Bronchial epithelial cell (primary cell): ENCODE results near the gene PNPLA7. TPM values are rescaled to one million over a fixed set of nuclear protein-coding genes. Genes with fewer than 3 reads are reported as not detected.

ENCODE experiments used
- DNase-seq: peaks from one replicate; pipeline ENCODE4 v3.0.0-alpha.2; 2010; ENCODE audit warnings: low read depth
- FAIRE-seq: peaks from 2 replicates; lab custom pipeline; 2011; peaks lifted over from hg19 to GRCh38; lab: Jason Lieb, UNC
- H3K27me3 ChIP-seq: 2 replicates; pipeline ENCODE4 v1.5.1; 2011; ENCODE audit warnings: low read length; ENCODE audit not compliant: control insufficient read depth, insufficient read depth
- H3K36me3 ChIP-seq: 2 replicates; pipeline ENCODE4 v1.5.1; 2011; ENCODE audit warnings: low read length; ENCODE audit not compliant: control insufficient read depth, insufficient read depth
- H3K4me3 ChIP-seq: 2 replicates; pipeline ENCODE4 v1.5.1; 2011; ENCODE audit warnings: mild to moderate bottlenecking, low read depth, low read length, control low read depth
- CTCF ChIP-seq: IDR thresholded peaks from 2 replicates; pipeline ENCODE4 v1.5.1; 2011; ENCODE audit warnings: mild to moderate bottlenecking, moderate library complexity, low read length, control low read depth, inconsistent platforms; ENCODE audit not compliant: insufficient read depth, severe bottlenecking
- total RNA-seq: library from RNA; depleted of rRNA; stranded (reverse); fragments of >200 nt; gene quantifications from 2 replicates; pipeline ENCODE4 v1.2.1, GENCODE V29; 2014

The PNPLA7 gene
- total RNA-seq, 1 donor from 2014 or later: 0.26 TPM

GRCh38 chr9:137531099-137531765 is 19.0 kb downstream of the PNPLA7 start:
- no peaks in the 10 kb centered on the region for H3K36me3 ChIP-seq
- H3K4me3 ChIP-seq: no peak overlapping the region
- FAIRE-seq (no peak), DNase-seq (no peak)
- TF ChIP-seq CTCF: no peak
- no peaks in the 10 kb centered on the region for H3K27me3 ChIP-seq

- DNase-seq: no peak
- Histone ChIP-seq H3K27me3 (no peaks in the 10 kb centered on the region), H3K36me3 (no peaks in the 10 kb centered on the region), H3K4me3 (no peak overlapping the region)
- no peak for FAIRE-seq
- no peak for TF ChIP-seq CTCF
These were observed 19.9 kb downstream of the PNPLA7 start for GRCh38 chr9:137530331-137530730.

GRCh38 chr9:137524981-137525317 is 25.3 kb downstream of the PNPLA7 start:
- FAIRE-seq: peak; percentile 7

GRCh38 chr9:137524161-137524980 is 25.8 kb downstream of the PNPLA7 start:
- peak; percentile 87 for FAIRE-seq

More at GRCh38 chr9:137524981-137525317, 25.3 kb downstream of the PNPLA7 start:
- no peak for TF ChIP-seq CTCF
- Histone ChIP-seq H3K36me3 (no peaks in the 10 kb centered on the region), H3K4me3 (no peak overlapping the region), H3K27me3 (no peaks in the 10 kb centered on the region)
- no peak for DNase-seq

GRCh38 chr9:137522746-137523455 is 27.3 kb downstream of the PNPLA7 start:
- Histone ChIP-seq H3K27me3 (no peaks in the 10 kb centered on the region), H3K4me3 (no peak overlapping the region), H3K36me3 (no peaks in the 10 kb centered on the region)
- FAIRE-seq (no peak), DNase-seq (no peak)
- TF ChIP-seq CTCF: no peak

More at GRCh38 chr9:137524161-137524980, 25.8 kb downstream of the PNPLA7 start:
- Histone ChIP-seq H3K36me3 (no peaks in the 10 kb centered on the region), H3K4me3 (no peak overlapping the region), H3K27me3 (no peaks in the 10 kb centered on the region)
- no peak for TF ChIP-seq CTCF
- DNase-seq: no peak
